BLaER1 treated with 17β-estradiol and CSF1 and Interleukin-3, amounts not matched to agents 10 nM and 100 nM (cell line): Measurements from ENCODE around the gene UBAC2.

Experiments
- H3K27ac ChIP-seq, 11 experiments: shearing (Covaris generic); formaldehyde crosslinking; 2 replicates each; pipeline ENCODE4 v1.8.1; 2022
- H3K27me3 ChIP-seq, 11 experiments: shearing (Covaris generic); formaldehyde crosslinking; 2 replicates each; pipeline ENCODE4 v1.8.1; 2022
- H3K36me3 ChIP-seq, 11 experiments: shearing (Covaris generic); formaldehyde crosslinking; 2 replicates each; pipeline ENCODE4 v1.8.1; 2022
- H3K4me1 ChIP-seq, 10 experiments: shearing (Covaris generic); formaldehyde crosslinking; 2 replicates each; pipeline ENCODE4 v1.8.1; 2022
- H3K4me2 ChIP-seq, 11 experiments: shearing (Covaris generic); formaldehyde crosslinking; 2 replicates each; pipeline ENCODE4 v1.8.1; 2022
- H3K4me3 ChIP-seq, 10 experiments: shearing (Covaris generic); formaldehyde crosslinking; 2 replicates each; pipeline ENCODE4 v1.8.1; 2022
- H3K9ac ChIP-seq, 11 experiments: shearing (Covaris generic); formaldehyde crosslinking; 2 replicates each; pipeline ENCODE4 v1.8.1; 2022
- H3K9me3 ChIP-seq, 11 experiments: shearing (Covaris generic); formaldehyde crosslinking; replicated peaks in 1 of 11; 2 replicates each; pipeline ENCODE4 v1.8.1; 2022
- H4K20me1 ChIP-seq, 11 experiments: shearing (Covaris generic); formaldehyde crosslinking; 2 replicates each; pipeline ENCODE4 v1.8.1; 2022
- Cebpa-rat ChIP-seq, 11 experiments: shearing (Covaris generic); IDR thresholded peaks; 2 replicates each; pipeline ENCODE4 v1.8.1; 2022

UBAC2 gene

GRCh38 chr13:99311748-99312492 is 111.3 kb downstream of the UBAC2 start:
- Histone ChIP-seq H3K4me1 (peaks cover 0 to 100% (median 87%) of the 10 kb centered on the region in 10 experiments; a peak in 18 of 20 replicates), H4K20me1 (peaks cover 0 to 10% (median 0%) of the 10 kb centered on the region in 11 experiments; a peak in 2 of 22 replicates), H3K9me3 (peaks cover 0 to 19% (median 11%) of the 10 kb centered on the region in 11 experiments; a peak in 15 of 22 replicates), H3K4me2 (peak overlapping the region in 10 of 11 experiments; percentile 20 to 87 (median 81); a peak in 20 of 22 replicates), H3K9ac (peak overlapping the region in 10 of 11 experiments; percentile 20 to 79 (median 73); a peak in 19 of 22 replicates), H3K27me3 (no peaks in the 10 kb centered on the region), H3K4me3 (peak overlapping the region in 5 of 10 experiments; percentile 10 to 21 (median 15); a peak in 4 of 20 replicates), H3K27ac (peak overlapping the region; percentile 57 to 98 (median 93)), H3K36me3 (peaks cover 22 to 72% (median 54%) of the 10 kb centered on the region in 11 experiments)
- TF ChIP-seq Cebpa-rat (IDR thresholded peaks at IDR 0.05), result peak in 6 of 11 experiments; percentile 28 to 82 (median 60); a peak in 9 of 22 replicates

GRCh38 chr13:99312493-99312883 is 111.8 kb downstream of the UBAC2 start:
- peaks cover 0 to 10% (median 0%) of the 10 kb centered on the region in 11 experiments; a peak in 2 of 22 replicates for H4K20me1 ChIP-seq
- no peaks in the 10 kb centered on the region for H3K27me3 ChIP-seq
- H3K36me3 ChIP-seq, result peaks cover 24 to 73% (median 60%) of the 10 kb centered on the region in 11 experiments
- peak overlapping the region in 10 of 11 experiments; percentile 20 to 87 (median 81); a peak in 20 of 22 replicates for H3K4me2 ChIP-seq
- peak overlapping the region; percentile 57 to 98 (median 93) for H3K27ac ChIP-seq
- H3K4me1 ChIP-seq, result peaks cover 0 to 100% (median 87%) of the 10 kb centered on the region in 10 experiments; a peak in 18 of 20 replicates
- peaks cover 0 to 19% (median 11%) of the 10 kb centered on the region in 11 experiments; a peak in 15 of 22 replicates for H3K9me3 ChIP-seq
- H3K9ac ChIP-seq, result peak overlapping the region in 10 of 11 experiments; percentile 20 to 79 (median 74); a peak in 19 of 22 replicates
- peak overlapping the region in 4 of 10 experiments; percentile 10 to 47 (median 16); a peak in 2 of 20 replicates for H3K4me3 ChIP-seq
- peak in 10 of 11 experiments; percentile 29 to 96 (median 86); a peak in 17 of 22 replicates for TF ChIP-seq Cebpa-rat (IDR thresholded peaks at IDR 0.05)

GRCh38 chr13:99313501-99313900 is 112.8 kb downstream of the UBAC2 start:
- Histone ChIP-seq H3K4me1 (peaks cover 0 to 99% (median 84%) of the 10 kb centered on the region in 10 experiments; a peak in 18 of 20 replicates), H3K27ac (peak overlapping the region; percentile 57 to 98 (median 93); a peak in 21 of 22 replicates), H3K4me2 (peak overlapping the region in 9 of 11 experiments; percentile 56 to 87 (median 81); a peak in 19 of 22 replicates), H3K9ac (peak overlapping the region in 10 of 11 experiments; percentile 19 to 79 (median 74); a peak in 18 of 22 replicates), H3K9me3 (peaks cover 0 to 12% (median 3%) of the 10 kb centered on the region in 11 experiments; a peak in 12 of 22 replicates), H4K20me1 (peaks cover 0 to 10% (median 0%) of the 10 kb centered on the region in 11 experiments; a peak in 2 of 22 replicates), H3K4me3 (peak overlapping the region in 8 of 10 experiments; percentile 6 to 47 (median 28); a peak in 11 of 20 replicates), H3K36me3 (peaks cover 31 to 73% (median 61%) of the 10 kb centered on the region in 11 experiments), H3K27me3 (no peaks in the 10 kb centered on the region)
- TF ChIP-seq Cebpa-rat (IDR thresholded peaks at IDR 0.05), result no peak

- no peaks in the 10 kb centered on the region for H3K27me3 ChIP-seq
- peak overlapping the region in 7 of 11 experiments; percentile 69 to 79 (median 75); a peak in 13 of 22 replicates for H3K9ac ChIP-seq
- no peak for TF ChIP-seq Cebpa-rat (IDR thresholded peaks at IDR 0.05)
- peak overlapping the region in 8 of 11 experiments; percentile 72 to 87 (median 83); a peak in 15 of 22 replicates for H3K4me2 ChIP-seq
- H3K4me1 ChIP-seq, result peaks cover 0 to 99% (median 88%) of the 10 kb centered on the region in 10 experiments; a peak in 18 of 20 replicates
- peaks cover 31 to 73% (median 61%) of the 10 kb centered on the region in 11 experiments for H3K36me3 ChIP-seq
- peaks cover 0 to 7% (median 0%) of the 10 kb centered on the region in 11 experiments; a peak in 3 of 22 replicates for H3K9me3 ChIP-seq
- peak overlapping the region; percentile 57 to 98 (median 93); a peak in 20 of 22 replicates for H3K27ac ChIP-seq
- H3K4me3 ChIP-seq, result peak overlapping the region in 7 of 10 experiments; percentile 6 to 47 (median 32); a peak in 9 of 20 replicates
- peaks cover 0 to 10% (median 0%) of the 10 kb centered on the region in 11 experiments; a peak in 2 of 22 replicates for H4K20me1 ChIP-seq
Observed at GRCh38 chr13:99313941-99314340, 113.3 kb downstream of the UBAC2 start.

GRCh38 chr13:99314640-99315176 is 114.1 kb downstream of the UBAC2 start:
- Histone ChIP-seq H3K4me3 (peak overlapping the region in 3 of 10 experiments; percentile 9 to 40 (median 30); a peak in 3 of 20 replicates), H3K36me3 (peaks cover 34 to 73% (median 55%) of the 10 kb centered on the region in 11 experiments), H4K20me1 (peaks cover 0 to 10% (median 0%) of the 10 kb centered on the region in 11 experiments; a peak in 2 of 22 replicates), H3K9me3 (peaks cover 0 to 6% (median 0%) of the 10 kb centered on the region in 11 experiments; a peak in 2 of 22 replicates), H3K27me3 (no peaks in the 10 kb centered on the region), H3K9ac (peak overlapping the region in 2 of 11 experiments; percentile 2 to 14; a peak in 5 of 22 replicates), H3K4me1 (peaks cover 3 to 99% (median 89%) of the 10 kb centered on the region in 10 experiments; a peak in 19 of 20 replicates), H3K4me2 (peak overlapping the region in 7 of 11 experiments; percentile 16 to 87 (median 85); a peak in 14 of 22 replicates), H3K27ac (peak overlapping the region in 10 of 11 experiments; percentile 2 to 98 (median 93); a peak in 18 of 22 replicates)
- TF ChIP-seq Cebpa-rat (IDR thresholded peaks at IDR 0.05), result no peak

GRCh38 chr13:99315186-99315585 is 114.5 kb downstream of the UBAC2 start:
- H3K27me3 ChIP-seq, result no peaks in the 10 kb centered on the region
- peak overlapping the region in 1 of 11 experiments; percentile 2; a peak in 1 of 22 replicates for H3K9ac ChIP-seq
- peaks cover 0 to 10% (median 0%) of the 10 kb centered on the region in 11 experiments; a peak in 2 of 22 replicates for H4K20me1 ChIP-seq
- peaks cover 7 to 99% (median 89%) of the 10 kb centered on the region in 10 experiments for H3K4me1 ChIP-seq
- peaks cover 0 to 6% (median 0%) of the 10 kb centered on the region in 11 experiments; a peak in 2 of 22 replicates for H3K9me3 ChIP-seq
- H3K4me3 ChIP-seq, result peak overlapping the region in 3 of 10 experiments; percentile 9 to 40 (median 30); a peak in 5 of 20 replicates
- H3K36me3 ChIP-seq, result peaks cover 34 to 70% (median 50%) of the 10 kb centered on the region in 11 experiments
- peak overlapping the region in 7 of 11 experiments; percentile 16 to 87 (median 85); a peak in 14 of 22 replicates for H3K4me2 ChIP-seq
- TF ChIP-seq Cebpa-rat (IDR thresholded peaks at IDR 0.05), result no peak
- H3K27ac ChIP-seq, result peak overlapping the region in 10 of 11 experiments; percentile 2 to 98 (median 93); a peak in 19 of 22 replicates

- H3K36me3 ChIP-seq, result peaks cover 34 to 68% (median 50%) of the 10 kb centered on the region in 11 experiments
Observed at GRCh38 chr13:99316224-99316623, 115.6 kb downstream of the UBAC2 start.

More at GRCh38 chr13:99316224-99316623, 115.6 kb downstream of the UBAC2 start:
- peaks cover 0 to 10% (median 0%) of the 10 kb centered on the region in 11 experiments; a peak in 2 of 22 replicates for H4K20me1 ChIP-seq
- H3K4me2 ChIP-seq, result peak overlapping the region in 7 of 11 experiments; percentile 29 to 87 (median 80); a peak in 13 of 22 replicates
- peaks cover 0 to 6% (median 0%) of the 10 kb centered on the region in 11 experiments; a peak in 2 of 22 replicates for H3K9me3 ChIP-seq
- H3K27ac ChIP-seq, result peak overlapping the region in 9 of 11 experiments; percentile 31 to 98 (median 93); a peak in 16 of 22 replicates
- H3K4me3 ChIP-seq, result 0 out of 20 replicates have a peak overlapping the region, but pooled peaks of 1 of the 10 experiments have one; percentile 1
- TF ChIP-seq Cebpa-rat (IDR thresholded peaks at IDR 0.05), result no peak
- H3K27me3 ChIP-seq, result no peaks in the 10 kb centered on the region
- no peak overlapping the region for H3K9ac ChIP-seq
- peaks cover 18 to 99% (median 85%) of the 10 kb centered on the region in 10 experiments for H3K4me1 ChIP-seq
